GM12878 (cell line): ENCODE results near the gene SLC15A4. TPM values are rescaled to one million over a fixed set of nuclear protein-coding genes. Genes with fewer than 3 reads are reported as not detected.

Source experiments
- ATF7 ChIP-seq: fragments of 450-650 bp; IDR thresholded peaks from 2 replicates; pipeline ENCODE4 v1.6.1; 2016; ENCODE audit warnings: low read depth, mild to moderate bottlenecking
- E2F8 ChIP-seq: fragments of 450-650 bp; IDR thresholded peaks from 2 replicates; pipeline ENCODE4 v1.6.1; 2018; ENCODE audit warnings: mild to moderate bottlenecking, low read depth, moderate library complexity; ENCODE audit not compliant: partially characterized antibody
- EED ChIP-seq: sonication (generic); IDR thresholded peaks from 2 replicates; pipeline ENCODE4 v1.6.1; 2016; ENCODE audit warnings: antibody characterized with exemption, low read depth
- ETV6 ChIP-seq, 2 experiments: fragments of 450-650 bp in 1 of 2; IDR thresholded peaks in 1 of 2; conservative IDR thresholded peaks in 1 of 2; 2 replicates each; pipeline ENCODE4 v1.6.1; 2014; ENCODE audit warnings: antibody characterized with exemption in 1 of 2, borderline replicate concordance in 1 of 2, low read depth in 1 of 2, mild to moderate bottlenecking in 1 of 2, moderate library complexity in 1 of 2
- NR2C1 ChIP-seq: fragments of 450-650 bp; IDR thresholded peaks from 2 replicates; pipeline ENCODE4 v1.6.1; 2017; ENCODE audit warnings: antibody characterized with exemption, mild to moderate bottlenecking, moderate library complexity
- TCF3 ChIP-seq: IDR thresholded peaks from 2 replicates; pipeline ENCODE4 v1.6.1; 2012; ENCODE audit warnings: low read depth, mild to moderate bottlenecking, low read length, borderline replicate concordance; ENCODE audit not compliant: insufficient read depth
- TCF7 ChIP-seq: IDR thresholded peaks from 2 replicates; pipeline ENCODE4 v1.6.1; 2014; ENCODE audit warnings: antibody characterized with exemption, borderline replicate concordance
- WRNIP1 ChIP-seq: IDR thresholded peaks from 2 replicates; pipeline ENCODE4 v1.6.1; 2011; ENCODE audit warnings: low read depth, low read length, improper control_type of control experiment, borderline replicate concordance
- ZBTB11 ChIP-seq: fragments of 450-650 bp; formaldehyde crosslinking; IDR thresholded peaks from 2 replicates; pipeline ENCODE4 v1.5.0; 2022; ENCODE audit warnings: mild to moderate bottlenecking, missing genetic modification characterization
- polyA plus RNA-seq, 11 experiments: library from polyadenylated mRNA; depleted of rRNA in 4 of 11; unstranded in 6 of 11; stranded (reverse) in 5 of 11; fragments of >200 nt; fragmentation: Nextera tagmentation in 4 of 11; fragmentation: Illumina TruSeq in 1 of 11; extraction: Ambion mirVana in 4 of 11; extraction: Trizol in 1 of 11; gene quantifications; 1 replicate in 1 of 11; 2 replicates in 10 of 11; pipeline versions ENCODE4 v1.2.1 to v1.2.3, GENCODE V29; 2011 to 2016; ENCODE audit warnings: inconsistent platforms in 2 of 11, missing spikeins in 2 of 11, low read depth in 1 of 11
- total RNA-seq, 4 experiments: library from RNA; depleted of rRNA in 3 of 4; stranded (reverse); fragments of >200 nt in 3 of 4; fragmentation: Illumina TruSeq in 1 of 4; extraction: Trizol in 1 of 4; gene quantifications; 2 replicates each; pipeline versions ENCODE4 v1.2.1 to v1.2.3, GENCODE V29; 2013 to 2021
- TF ChIP-seq, protein P1 (sequence below): fragments of 450-650 bp; IDR thresholded peaks from 2 replicates; pipeline ENCODE4 v1.6.1; 2017; ENCODE audit warnings: antibody characterized with exemption, mild to moderate bottlenecking, moderate library complexity
- TF ChIP-seq, protein P2 (sequence below): IDR thresholded peaks from 2 replicates; pipeline ENCODE4 v1.6.1; 2012; ENCODE audit warnings: low read length, inconsistent platforms

SLC15A4 gene
- total and polyA plus RNA-seq, 10 of the 15 experiments (the other 5 are each of a cell fraction or from before 2014, with no cell fraction given): 12.7 to 257 (median 36.6) TPM

DNA sequence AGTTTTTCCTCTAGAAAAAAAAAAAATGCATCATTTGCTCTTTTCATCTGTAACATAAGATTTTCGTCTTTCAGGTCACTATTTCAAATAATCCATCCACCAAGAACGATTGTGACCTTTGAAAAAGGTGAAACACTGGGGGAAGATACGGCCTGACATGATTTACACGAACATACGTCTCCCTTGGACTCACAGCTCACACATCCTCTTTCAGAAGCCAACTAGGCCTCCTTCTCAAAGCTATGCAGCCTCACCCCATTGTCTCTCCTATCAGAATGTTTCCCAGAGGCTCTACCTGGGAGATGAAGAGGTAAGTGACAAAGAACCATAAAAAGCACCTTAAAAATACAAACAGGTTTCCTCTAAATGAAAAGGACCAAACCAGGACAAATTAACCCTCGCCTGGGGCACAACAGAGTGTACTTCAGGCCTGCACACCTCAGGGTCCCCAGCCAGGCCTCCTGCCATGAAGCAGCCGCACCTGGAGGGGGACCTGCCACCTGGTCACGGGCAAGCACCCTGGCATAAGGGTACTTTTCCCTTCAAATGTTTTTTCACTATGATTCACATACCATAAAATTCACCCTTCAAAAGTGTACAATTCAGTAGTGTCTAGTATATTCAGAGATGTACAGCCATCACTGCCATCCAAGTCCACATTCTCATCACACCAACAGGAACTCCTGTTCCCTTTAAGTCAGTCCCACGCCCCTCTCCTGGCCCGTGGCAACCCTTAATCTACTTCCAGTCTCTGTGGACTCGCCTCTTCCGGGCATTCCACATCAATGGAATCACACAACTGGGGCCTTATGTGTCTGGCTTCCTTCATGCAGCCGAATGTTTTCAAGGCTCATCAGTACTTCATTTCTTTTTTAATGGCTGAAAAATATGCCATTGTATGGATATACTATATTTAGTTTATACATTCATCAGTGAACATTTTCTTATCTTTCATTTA lies 5.4 kb downstream of the SLC15A4 start (continued):
- no peak for TF ChIP-seq E2F8
- TF ChIP-seq WRNIP1: 0 out of 2 replicates have a peak, but pooled peaks have one; percentile 29
- TF ChIP-seq, protein P1, sequence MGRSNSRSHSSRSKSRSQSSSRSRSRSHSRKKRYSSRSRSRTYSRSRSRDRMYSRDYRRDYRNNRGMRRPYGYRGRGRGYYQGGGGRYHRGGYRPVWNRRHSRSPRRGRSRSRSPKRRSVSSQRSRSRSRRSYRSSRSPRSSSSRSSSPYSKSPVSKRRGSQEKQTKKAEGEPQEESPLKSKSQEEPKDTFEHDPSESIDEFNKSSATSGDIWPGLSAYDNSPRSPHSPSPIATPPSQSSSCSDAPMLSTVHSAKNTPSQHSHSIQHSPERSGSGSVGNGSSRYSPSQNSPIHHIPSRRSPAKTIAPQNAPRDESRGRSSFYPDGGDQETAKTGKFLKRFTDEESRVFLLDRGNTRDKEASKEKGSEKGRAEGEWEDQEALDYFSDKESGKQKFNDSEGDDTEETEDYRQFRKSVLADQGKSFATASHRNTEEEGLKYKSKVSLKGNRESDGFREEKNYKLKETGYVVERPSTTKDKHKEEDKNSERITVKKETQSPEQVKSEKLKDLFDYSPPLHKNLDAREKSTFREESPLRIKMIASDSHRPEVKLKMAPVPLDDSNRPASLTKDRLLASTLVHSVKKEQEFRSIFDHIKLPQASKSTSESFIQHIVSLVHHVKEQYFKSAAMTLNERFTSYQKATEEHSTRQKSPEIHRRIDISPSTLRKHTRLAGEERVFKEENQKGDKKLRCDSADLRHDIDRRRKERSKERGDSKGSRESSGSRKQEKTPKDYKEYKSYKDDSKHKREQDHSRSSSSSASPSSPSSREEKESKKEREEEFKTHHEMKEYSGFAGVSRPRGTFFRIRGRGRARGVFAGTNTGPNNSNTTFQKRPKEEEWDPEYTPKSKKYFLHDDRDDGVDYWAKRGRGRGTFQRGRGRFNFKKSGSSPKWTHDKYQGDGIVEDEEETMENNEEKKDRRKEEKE: no peak
- no peak for TF ChIP-seq NR2C1
- TF ChIP-seq TCF7: no peak
- TF ChIP-seq ZBTB11: no peak
- peak; percentile 10; the same call in 1 of the 2 replicates for TF ChIP-seq ATF7
- TF ChIP-seq ETV6 (conservative IDR thresholded peaks at IDR 0.05 in 1 of 2, IDR thresholded peaks at IDR 0.05 in 1 of 2; ENCODE audit: borderline replicate concordance in 1 of 2, low read depth in 1 of 2): no peak
- TF ChIP-seq TCF3: peak; percentile 67; the same call in 1 of the 2 replicates
- TF ChIP-seq EED: no peak
- TF ChIP-seq, protein P2, sequence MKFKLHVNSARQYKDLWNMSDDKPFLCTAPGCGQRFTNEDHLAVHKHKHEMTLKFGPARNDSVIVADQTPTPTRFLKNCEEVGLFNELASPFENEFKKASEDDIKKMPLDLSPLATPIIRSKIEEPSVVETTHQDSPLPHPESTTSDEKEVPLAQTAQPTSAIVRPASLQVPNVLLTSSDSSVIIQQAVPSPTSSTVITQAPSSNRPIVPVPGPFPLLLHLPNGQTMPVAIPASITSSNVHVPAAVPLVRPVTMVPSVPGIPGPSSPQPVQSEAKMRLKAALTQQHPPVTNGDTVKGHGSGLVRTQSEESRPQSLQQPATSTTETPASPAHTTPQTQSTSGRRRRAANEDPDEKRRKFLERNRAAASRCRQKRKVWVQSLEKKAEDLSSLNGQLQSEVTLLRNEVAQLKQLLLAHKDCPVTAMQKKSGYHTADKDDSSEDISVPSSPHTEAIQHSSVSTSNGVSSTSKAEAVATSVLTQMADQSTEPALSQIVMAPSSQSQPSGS: 0 out of 2 replicates have a peak, but pooled peaks have one; percentile 14
